Spleen (tissue), 7 donors: ENCODE results near the gene CRTC3.

ENCODE experiments used
- CTCF ChIP-seq, 11 experiments: fragments of 200-600 bp in 7 of 11; fragments of 450-650 bp in 4 of 11; sonication (generic) in 4 of 11; IDR thresholded peaks in 8 of 11; conservative IDR thresholded peaks in 3 of 11; 1 replicate in 7 of 11; 2 replicates in 4 of 11; pipeline versions ENCODE4 v1.4.0 to v1.8.0; 2016 to 2021; ENCODE audit warnings: antibody characterized with exemption in 11 of 11, inconsistent platforms in 4 of 11, mild to moderate bottlenecking in 1 of 11
- POLR2A ChIP-seq, 3 donors: fragments of 450-650 bp; IDR thresholded peaks; one replicate each; pipeline ENCODE4 v1.5.1; 2017; ENCODE audit warnings: antibody characterized with exemption in 3 of 3, mild to moderate bottlenecking in 1 of 3
- donor health status: DM: no; HTN: no; CAD: no; lungs with moderate emphysema.
- donor health status: DM: no; HTN: no; CAD: no.
- donor health status: DM: no; HTN: no; CAD: no.

GRCh38 chr15:90588427-90588826 lies 58.7 kb downstream of the CRTC3 start:
- TF ChIP-seq POLR2A (IDR thresholded peaks at IDR 0.05) (no peak), CTCF (IDR thresholded peaks at IDR 0.05 in 8 of 11, conservative IDR thresholded peaks at IDR 0.05 in 3 of 11) (no peak)
